ENCODE measurements around the gene CXCL5. TPM values are rescaled to one million over a fixed set of nuclear protein-coding genes. Genes with fewer than 3 reads are reported as not detected.

The CXCL5 gene
- polyA plus RNA-seq, 1 of the 3 experiments (the other 2 are of a cell fraction), result 0.02 TPM

- TF ChIP-seq EZH2phosphoT487 (IDR thresholded peaks at IDR 0.05; ENCODE audit: borderline replicate concordance, low read depth) (no peak), SMC3 (IDR thresholded peaks at IDR 0.05; ENCODE audit: low read depth, low read length) (no peak), GATA2 (CRISPR knock-in tag; IDR thresholded peaks at IDR 0.05) (no peak)
Observed at GRCh38 chr4:74045247-74045646, 46.8 kb upstream of the CXCL5 start (continued).

- no peaks in the 10 kb centered on the region for H3K4me1 ChIP-seq (ENCODE audit: control insufficient read depth in 1 of 2, insufficient read depth in 2 of 2, low read depth in 1 of 2, low read length in 1 of 2)
- no peaks in the 10 kb centered on the region for H3K79me2 ChIP-seq (ENCODE audit: insufficient read depth)
- H3K27me3 ChIP-seq (ENCODE audit: insufficient read depth), result peaks cover 17% of the 10 kb centered on the region; the same call in 1 of the 2 replicates
- H3K36me3 ChIP-seq (replicated peaks in 1 of 2; ENCODE audit: control insufficient read depth in 1 of 2, insufficient read depth in 2 of 2, low read length in 1 of 2), result peaks cover 0 to 10% of the 10 kb centered on the region in 2 experiments
- H4K20me1 ChIP-seq (ENCODE audit: insufficient read depth), result no peaks in the 10 kb centered on the region
- peaks cover 12% of the 10 kb centered on the region for H3F3A ChIP-seq (replicated peaks; ENCODE audit: insufficient read depth)
- H3K9me3 ChIP-seq, result 0 out of 2 replicates have a peak, but pooled peaks cover 11% of the 10 kb centered on the region
- H2AFZ ChIP-seq (ENCODE audit: low read depth), result no peak overlapping the region
- TF ChIP-seq RFX5 (IDR thresholded peaks at IDR 0.05; ENCODE audit: low read length), result no peak
- no peak for TF ChIP-seq POLR2AphosphoS5 (IDR thresholded peaks at IDR 0.05; ENCODE audit: low read depth, low read length)
- TF ChIP-seq GABPA (IDR thresholded peaks at IDR 0.05; ENCODE audit: low read depth), result no peak
- no peak for TF ChIP-seq RXRA (IDR thresholded peaks at IDR 0.05; ENCODE audit: borderline replicate concordance, low read depth)
- TF ChIP-seq REST (IDR thresholded peaks at IDR 0.05; ENCODE audit: low read depth, low read length), result no peak
- no peak for TF ChIP-seq CTCF (IDR thresholded peaks at IDR 0.05)
- no peak for TF ChIP-seq EP300 (IDR thresholded peaks at IDR 0.05; ENCODE audit: borderline replicate concordance in 1 of 2, low read depth in 1 of 2, low read length in 1 of 2)
- TF ChIP-seq NRF1 (IDR thresholded peaks at IDR 0.05; ENCODE audit: low read depth, low read length), result no peak
- TF ChIP-seq GATA2 (CRISPR knock-in tag; IDR thresholded peaks at IDR 0.05), result no peak
- TF ChIP-seq TEAD4 (IDR thresholded peaks at IDR 0.05; ENCODE audit: borderline replicate concordance, insufficient read depth), result no peak
- no peak for TF ChIP-seq TCF12 (IDR thresholded peaks at IDR 0.05)
- TF ChIP-seq FOSL2 (IDR thresholded peaks at IDR 0.05; ENCODE audit: borderline replicate concordance, low read depth), result no peak
- TF ChIP-seq EZH2phosphoT487 (IDR thresholded peaks at IDR 0.05; ENCODE audit: borderline replicate concordance, low read depth), result no peak
- no peak overlapping the region for H3K9ac ChIP-seq
- no peak for DNase-seq
- WGBS (ENCODE audit: low lambda C conversion rate), result 5% methylated on average over 3 of the region's 3 CpGs
- H3K4me3 ChIP-seq (ENCODE audit: low read depth in 2 of 2, low read length in 1 of 2), result no peak overlapping the region
- H3K9me2 ChIP-seq, result no peaks in the 10 kb centered on the region
- POLR2A ChIA-PET, result no interaction called here
- peak overlapping the region; percentile 15; the same call in 1 of the 2 replicates for H3K4me2 ChIP-seq
- CTCF ChIA-PET, result no interaction called here
- H3K27ac ChIP-seq (ENCODE audit: low read depth in 2 of 2, low read length in 1 of 2), result no peak overlapping the region
Observed at GRCh38 chr4:74044677-74045076, 46.2 kb upstream of the CXCL5 start.

Data from SK-N-SH (cell line).